ENCODE measurements around the gene BHLHE41. TPM values are rescaled to one million over a fixed set of nuclear protein-coding genes. Genes with fewer than 3 reads are reported as not detected.

BHLHE41 gene
- total RNA-seq, 1 experiment from 2014 or later: 81.0 TPM

DNA sequence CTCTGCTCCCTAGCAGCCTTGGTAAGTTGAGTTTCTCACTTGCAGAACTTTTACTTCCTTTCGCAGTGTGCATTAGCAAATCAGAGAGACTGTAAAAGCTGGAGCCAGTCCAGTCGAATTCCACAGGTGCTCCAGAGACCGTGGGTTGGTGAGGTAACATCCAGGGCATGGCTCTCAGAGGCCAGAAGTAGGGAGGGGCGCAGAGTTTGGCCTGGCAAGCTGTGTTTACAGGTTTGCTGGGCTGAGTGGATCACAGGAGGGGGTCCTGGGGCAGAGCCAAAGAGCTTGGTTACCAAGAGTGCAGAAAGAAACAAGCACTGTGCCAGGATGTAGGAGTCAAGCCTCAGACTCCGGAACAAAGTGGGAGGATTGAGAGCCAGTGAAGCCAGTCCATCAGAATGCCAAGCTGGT, 10.2 kb upstream of the BHLHE41 start:
- Histone ChIP-seq H3K4me2 (ENCODE audit: low read length) (no peak overlapping the region), H3K9ac (ENCODE audit: low read length) (no peak overlapping the region), H3K9me2 (replicated peaks; ENCODE audit: low read length) (no peaks in the 10 kb centered on the region), H2AFZ (ENCODE audit: low read length) (no peak overlapping the region), H4K20me1 (ENCODE audit: low read length) (no peaks in the 10 kb centered on the region), H3F3A (ENCODE audit: low read length, unreplicated experiment) (no peaks in the 10 kb centered on the region), H3K36me3 (ENCODE audit: low read depth, low read length) (no peaks in the 10 kb centered on the region), H3K4me3 (ENCODE audit: low read length) (no peak overlapping the region), H3K9me3 (ENCODE audit: low read length) (no peaks in the 10 kb centered on the region), H3K4me1 (ENCODE audit: insufficient read depth, low read length) (peaks cover 5% of the 10 kb centered on the region), H3K27ac (ENCODE audit: low read length) (no peak overlapping the region), H3K79me2 (ENCODE audit: low read length) (no peaks in the 10 kb centered on the region), H3K27me3 (ENCODE audit: low read length) (no peaks in the 10 kb centered on the region)
- CTCF ChIA-PET: no interaction called here
- DNase-seq (peak; percentile 31), ATAC-seq (peak; percentile 31; the same call in 1 of the 2 replicates)
- TF ChIP-seq EZH2 (IDR thresholded peaks at IDR 0.05; ENCODE audit: low read length, unreplicated experiment): no peak
- no peak for TF ChIP-seq EZH2phosphoT487 (IDR thresholded peaks at IDR 0.05; ENCODE audit: borderline replicate concordance, low read length)
- TF ChIP-seq, protein P1, sequence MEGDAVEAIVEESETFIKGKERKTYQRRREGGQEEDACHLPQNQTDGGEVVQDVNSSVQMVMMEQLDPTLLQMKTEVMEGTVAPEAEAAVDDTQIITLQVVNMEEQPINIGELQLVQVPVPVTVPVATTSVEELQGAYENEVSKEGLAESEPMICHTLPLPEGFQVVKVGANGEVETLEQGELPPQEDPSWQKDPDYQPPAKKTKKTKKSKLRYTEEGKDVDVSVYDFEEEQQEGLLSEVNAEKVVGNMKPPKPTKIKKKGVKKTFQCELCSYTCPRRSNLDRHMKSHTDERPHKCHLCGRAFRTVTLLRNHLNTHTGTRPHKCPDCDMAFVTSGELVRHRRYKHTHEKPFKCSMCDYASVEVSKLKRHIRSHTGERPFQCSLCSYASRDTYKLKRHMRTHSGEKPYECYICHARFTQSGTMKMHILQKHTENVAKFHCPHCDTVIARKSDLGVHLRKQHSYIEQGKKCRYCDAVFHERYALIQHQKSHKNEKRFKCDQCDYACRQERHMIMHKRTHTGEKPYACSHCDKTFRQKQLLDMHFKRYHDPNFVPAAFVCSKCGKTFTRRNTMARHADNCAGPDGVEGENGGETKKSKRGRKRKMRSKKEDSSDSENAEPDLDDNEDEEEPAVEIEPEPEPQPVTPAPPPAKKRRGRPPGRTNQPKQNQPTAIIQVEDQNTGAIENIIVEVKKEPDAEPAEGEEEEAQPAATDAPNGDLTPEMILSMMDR (conservative IDR thresholded peaks at IDR 0.05; ENCODE audit: low read depth, low read length): no peak
- intact Hi-C loops (cut with micrococcal nuclease): no loop called here
- POLR2A ChIA-PET (ENCODE audit: unreplicated experiment): no interaction called here
- BruUV-seq (replicated peaks): no TSS peak

- H3K4me1 ChIP-seq (ENCODE audit: insufficient read depth, low read length): peaks cover 5% of the 10 kb centered on the region
- H3K9ac ChIP-seq (ENCODE audit: low read length): no peak overlapping the region
- ChIA-PET CTCF (no interaction called here), POLR2A (ENCODE audit: unreplicated experiment) (no interaction called here)
- no peaks in the 10 kb centered on the region for H3K36me3 ChIP-seq (ENCODE audit: low read depth, low read length)
- intact Hi-C loops (cut with micrococcal nuclease): no loop called here
- H3K4me2 ChIP-seq (ENCODE audit: low read length): no peak overlapping the region
- no peaks in the 10 kb centered on the region for H3K27me3 ChIP-seq (ENCODE audit: low read length)
- no peaks in the 10 kb centered on the region for H4K20me1 ChIP-seq (ENCODE audit: low read length)
- no peak overlapping the region for H3K4me3 ChIP-seq (ENCODE audit: low read length)
- H3K27ac ChIP-seq (ENCODE audit: low read length): no peak overlapping the region
- H3K79me2 ChIP-seq (ENCODE audit: low read length): no peaks in the 10 kb centered on the region
- H3F3A ChIP-seq (ENCODE audit: low read length, unreplicated experiment): no peaks in the 10 kb centered on the region
- no TSS peak for BruUV-seq (replicated peaks)
- TF ChIP-seq EZH2phosphoT487 (IDR thresholded peaks at IDR 0.05; ENCODE audit: borderline replicate concordance, low read length) (no peak), EZH2 (IDR thresholded peaks at IDR 0.05; ENCODE audit: low read length, unreplicated experiment) (no peak)
- TF ChIP-seq, protein P1 (conservative IDR thresholded peaks at IDR 0.05; ENCODE audit: low read depth, low read length): no peak
- ATAC-seq (no peak), DNase-seq (no peak)
- no peaks in the 10 kb centered on the region for H3K9me2 ChIP-seq (replicated peaks; ENCODE audit: low read length)
- H3K9me3 ChIP-seq (ENCODE audit: low read length): no peaks in the 10 kb centered on the region
- no peak overlapping the region for H2AFZ ChIP-seq (ENCODE audit: low read length)
These were observed 9.7 kb upstream of the BHLHE41 start for GRCh38 chr12:26134540-26134939.

DNA sequence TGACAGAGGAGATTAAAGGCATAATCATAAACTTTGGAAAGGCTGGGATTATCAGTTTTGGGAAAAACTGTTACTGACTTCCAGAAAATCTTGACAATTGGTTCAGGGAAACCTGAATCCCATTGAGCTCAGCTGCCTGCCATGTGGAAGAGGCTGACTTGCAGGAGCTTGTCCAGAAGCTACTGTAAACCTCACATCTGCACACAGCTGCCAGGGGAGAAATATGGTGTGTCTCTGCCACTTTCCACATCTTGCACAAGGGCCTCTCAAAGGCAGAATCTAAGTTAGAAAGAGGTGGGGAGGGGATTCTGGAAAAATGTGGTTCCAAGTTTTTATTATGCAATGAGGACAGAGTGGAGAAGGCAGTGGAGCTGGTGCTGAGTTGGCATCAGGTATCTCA, 8.7 kb upstream of the BHLHE41 start:
- H3K4me3 ChIP-seq (ENCODE audit: low read length): no peak overlapping the region
- no peaks in the 10 kb centered on the region for H3K9me2 ChIP-seq (replicated peaks; ENCODE audit: low read length)
- ATAC-seq (no peak), DNase-seq (no peak)
- peaks cover 8% of the 10 kb centered on the region for H3K4me1 ChIP-seq (ENCODE audit: insufficient read depth, low read length)
- H3K27ac ChIP-seq (ENCODE audit: low read length): no peak overlapping the region
- no peaks in the 10 kb centered on the region for H3K9me3 ChIP-seq (ENCODE audit: low read length)
- CTCF ChIA-PET: no interaction called here
- H3K9ac ChIP-seq (ENCODE audit: low read length): no peak overlapping the region
- H2AFZ ChIP-seq (ENCODE audit: low read length): no peak overlapping the region
- no peaks in the 10 kb centered on the region for H3F3A ChIP-seq (ENCODE audit: low read length, unreplicated experiment)
- TF ChIP-seq EZH2 (IDR thresholded peaks at IDR 0.05; ENCODE audit: low read length, unreplicated experiment) (no peak), EZH2phosphoT487 (IDR thresholded peaks at IDR 0.05; ENCODE audit: borderline replicate concordance, low read length) (no peak)
- TF ChIP-seq, protein P1 (conservative IDR thresholded peaks at IDR 0.05; ENCODE audit: low read depth, low read length): no peak
- H3K4me2 ChIP-seq (ENCODE audit: low read length): no peak overlapping the region
- H4K20me1 ChIP-seq (ENCODE audit: low read length): no peaks in the 10 kb centered on the region
- no TSS peak for BruUV-seq (replicated peaks)
- H3K36me3 ChIP-seq (ENCODE audit: low read depth, low read length): no peaks in the 10 kb centered on the region
- no peaks in the 10 kb centered on the region for H3K27me3 ChIP-seq (ENCODE audit: low read length)
- H3K79me2 ChIP-seq (ENCODE audit: low read length): no peaks in the 10 kb centered on the region
- POLR2A ChIA-PET (ENCODE audit: unreplicated experiment): no interaction called here
- intact Hi-C loops (cut with micrococcal nuclease): no loop called here

Data from PC-3 (cell line).